ENCODE measurements around the gene PECR.
A peak's percentile ranks its signal among the peaks of the same experiment; 100 is the strongest.
"Not testable (repeated sequence)": the region's sequence is repeated elsewhere in the genome, so short reads cannot be mapped to it uniquely, and the experiment has no call there.

The PECR gene

DNA sequence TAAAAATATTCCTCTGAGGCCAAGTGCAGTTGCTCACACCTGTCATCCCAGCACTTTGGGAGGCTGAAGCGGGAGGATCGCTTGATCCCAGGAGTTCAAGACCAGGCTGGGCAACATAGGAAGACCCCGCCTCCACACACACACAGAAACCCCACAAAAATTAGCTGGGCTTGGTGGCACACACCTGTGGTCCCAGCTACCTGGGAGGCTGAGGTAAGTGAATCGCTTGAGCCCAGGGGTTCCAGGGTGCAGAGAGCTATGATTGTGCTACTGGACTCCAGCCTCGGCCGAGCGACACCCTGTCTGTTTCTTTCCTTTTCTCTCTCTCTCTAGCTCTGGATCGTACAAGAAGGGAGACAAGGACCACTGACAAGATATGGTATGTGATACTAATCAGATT is 25.7 kb upstream of the PECR start:
- FAIRE-seq (no peak), DNase-seq (ENCODE audit: low spot score) (no peak)

DNA sequence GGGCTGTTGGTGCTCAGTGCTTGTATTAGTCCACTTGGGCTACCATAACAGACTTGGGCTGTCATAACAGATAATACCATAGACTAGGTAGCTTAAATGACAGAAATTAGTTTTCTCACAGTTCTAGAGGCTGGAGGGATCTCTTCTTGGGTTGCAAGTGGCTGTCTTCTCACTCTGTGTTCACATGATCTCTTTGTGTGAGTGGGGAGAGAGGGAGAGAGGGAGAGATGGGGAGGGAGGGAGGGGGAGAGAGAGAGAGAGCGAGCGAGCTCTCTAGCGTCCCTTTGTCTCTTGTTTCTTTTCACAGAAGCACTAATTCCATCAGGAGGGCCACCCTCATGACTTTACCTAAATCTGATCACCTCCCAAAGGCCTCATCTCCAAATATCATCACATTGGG is 23.1 kb upstream of the PECR start:
- DNase-seq (ENCODE audit: low spot score) = no peak
- no peak for FAIRE-seq

DNA sequence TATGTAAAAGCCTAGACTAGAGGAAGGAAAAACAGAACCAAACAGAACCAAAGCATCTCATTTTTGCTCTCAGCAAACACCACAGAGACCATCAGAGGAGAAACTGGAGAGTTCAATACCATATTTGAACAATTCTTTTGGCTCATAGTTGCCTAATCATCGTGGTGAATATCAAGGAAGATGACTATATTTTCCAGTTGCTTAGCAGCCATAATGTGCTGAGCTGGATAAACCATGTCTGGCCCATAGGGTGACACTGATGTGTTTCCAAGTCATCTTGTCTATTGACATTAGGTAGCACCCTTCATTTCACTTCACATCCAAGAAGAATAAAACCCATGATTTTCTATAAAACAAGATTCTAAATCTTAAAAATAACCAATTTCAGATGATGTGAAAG is 21.6 kb upstream of the PECR start:
- FAIRE-seq (no peak), DNase-seq (ENCODE audit: low spot score) (no peak)

DNA sequence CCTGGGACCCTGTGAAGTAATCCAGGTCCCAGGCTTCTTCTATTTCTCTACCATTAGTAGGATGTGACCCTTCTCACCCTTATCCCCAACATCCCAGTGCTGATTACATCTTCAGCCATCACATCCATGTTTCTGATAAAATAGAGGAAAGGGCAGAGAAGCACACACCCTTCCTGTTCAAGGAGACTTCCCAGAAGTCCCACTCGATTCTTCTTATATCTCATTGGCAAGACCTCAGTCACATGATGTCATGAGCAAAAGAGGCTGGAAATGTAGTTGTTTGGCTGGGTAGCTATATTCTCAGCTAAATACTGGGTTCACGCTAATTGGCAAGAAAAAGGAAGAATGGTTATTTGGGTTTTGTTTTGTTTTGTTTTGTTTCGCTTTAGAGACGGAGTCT is 19.5 kb upstream of the PECR start:
- FAIRE-seq (no peak), DNase-seq (ENCODE audit: low spot score) (no peak)

DNA sequence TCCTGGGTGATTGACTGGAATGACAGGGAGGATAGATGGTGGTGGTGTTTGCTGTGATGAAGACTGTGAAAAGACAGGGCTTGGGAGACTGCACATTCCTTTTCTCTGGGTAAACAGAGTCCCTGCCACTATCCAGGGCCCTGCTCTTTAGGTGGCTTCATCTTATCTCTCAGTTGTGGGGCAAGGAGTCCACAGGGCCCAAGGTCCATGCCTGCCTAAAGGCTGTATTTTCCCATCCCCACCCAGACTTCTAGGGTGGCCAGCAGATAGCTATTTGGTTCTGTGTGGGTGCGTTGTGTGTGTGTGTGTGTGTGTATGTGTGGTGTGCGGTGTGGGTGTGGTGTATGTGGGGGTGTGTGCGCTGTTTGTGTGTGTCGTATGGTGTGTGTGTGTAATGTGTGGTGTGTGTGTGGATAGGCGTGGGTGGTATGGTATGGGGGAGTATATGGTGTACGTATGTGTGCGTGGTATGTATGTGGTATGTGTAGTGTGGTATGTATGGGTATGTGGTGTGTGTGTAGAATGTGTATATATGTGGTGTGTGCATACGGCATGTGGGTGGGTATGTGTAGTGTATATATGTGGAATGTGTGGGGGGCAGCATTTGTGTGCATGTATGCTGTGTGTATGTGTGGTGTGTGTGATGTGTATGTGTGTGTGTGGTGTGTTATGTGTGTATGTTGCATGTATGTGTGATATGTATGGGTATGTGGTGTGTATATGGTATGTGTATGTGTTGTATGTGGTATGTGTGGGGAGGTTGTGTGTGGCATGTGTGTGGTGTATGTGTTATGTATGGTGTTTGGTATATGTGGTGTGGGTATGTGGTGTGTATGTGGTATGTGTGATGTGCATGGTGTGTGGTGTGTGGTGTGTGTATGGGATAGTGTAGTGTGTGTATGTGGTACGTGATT is 17.1 kb upstream of the PECR start:
- FAIRE-seq = peak; percentile 99
- no peak for DNase-seq (ENCODE audit: low spot score)

DNA sequence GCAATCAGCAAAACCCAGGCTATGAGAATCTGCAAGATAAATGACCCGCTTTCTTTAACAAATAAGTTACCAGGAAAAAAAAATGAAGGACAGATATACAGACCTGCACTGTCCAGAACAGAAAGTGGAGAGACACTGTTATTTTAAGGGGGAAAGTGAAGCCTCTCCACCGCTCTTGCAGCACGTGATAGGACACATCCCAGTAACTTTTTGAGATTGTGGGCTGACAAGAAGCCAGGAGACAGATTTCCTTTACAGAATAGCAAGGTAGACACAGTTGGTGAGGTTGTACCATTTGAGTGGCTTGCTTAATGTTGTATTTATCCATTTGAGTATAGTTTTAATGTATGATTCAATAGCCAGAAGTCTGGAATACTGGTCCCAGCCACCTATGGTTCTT is 13.1 kb upstream of the PECR start:
- no peak for FAIRE-seq
- no peak for DNase-seq (ENCODE audit: low spot score)

DNA sequence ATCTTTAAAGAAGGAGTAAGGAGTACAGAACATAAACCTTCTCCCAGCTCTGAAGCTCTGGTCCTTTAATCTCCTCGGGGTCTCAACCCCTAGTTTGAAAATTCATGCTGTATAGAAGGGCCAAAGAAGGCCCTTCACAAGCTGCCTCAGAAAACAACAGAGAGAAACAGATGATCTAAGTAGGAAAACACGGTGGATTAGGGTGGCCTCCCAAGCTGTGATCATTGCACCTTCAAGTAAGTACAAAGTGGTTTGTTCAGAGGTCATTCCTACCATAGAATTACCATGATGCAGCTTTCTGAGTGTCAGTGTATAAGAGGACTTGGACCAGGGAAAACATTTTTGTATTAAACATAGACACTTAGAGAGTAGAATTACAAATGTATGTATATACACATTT is 11.0 kb upstream of the PECR start:
- FAIRE-seq (no peak), DNase-seq (ENCODE audit: low spot score) (no peak)

DNA sequence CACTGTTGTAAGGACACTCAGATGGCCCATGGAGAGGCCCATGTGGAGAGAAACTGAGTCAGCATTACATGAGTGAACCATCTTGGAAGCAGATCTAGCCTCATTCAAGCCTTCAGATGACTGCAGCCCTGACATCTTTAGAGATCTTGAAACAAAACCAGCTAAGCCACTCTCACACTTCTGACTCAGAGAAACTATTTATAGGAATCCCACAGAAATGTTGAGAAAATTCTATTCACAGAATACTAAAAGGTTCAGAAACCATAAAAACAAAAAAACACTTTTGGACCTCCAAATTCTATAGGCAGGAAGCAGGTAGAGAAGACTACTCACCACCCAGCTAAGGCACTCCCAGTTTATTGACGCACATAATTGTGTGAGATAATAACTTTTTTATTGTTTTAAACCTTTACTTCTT is 8.8 kb upstream of the PECR start:
- FAIRE-seq (no peak), DNase-seq (ENCODE audit: low spot score) (no peak)

DNA sequence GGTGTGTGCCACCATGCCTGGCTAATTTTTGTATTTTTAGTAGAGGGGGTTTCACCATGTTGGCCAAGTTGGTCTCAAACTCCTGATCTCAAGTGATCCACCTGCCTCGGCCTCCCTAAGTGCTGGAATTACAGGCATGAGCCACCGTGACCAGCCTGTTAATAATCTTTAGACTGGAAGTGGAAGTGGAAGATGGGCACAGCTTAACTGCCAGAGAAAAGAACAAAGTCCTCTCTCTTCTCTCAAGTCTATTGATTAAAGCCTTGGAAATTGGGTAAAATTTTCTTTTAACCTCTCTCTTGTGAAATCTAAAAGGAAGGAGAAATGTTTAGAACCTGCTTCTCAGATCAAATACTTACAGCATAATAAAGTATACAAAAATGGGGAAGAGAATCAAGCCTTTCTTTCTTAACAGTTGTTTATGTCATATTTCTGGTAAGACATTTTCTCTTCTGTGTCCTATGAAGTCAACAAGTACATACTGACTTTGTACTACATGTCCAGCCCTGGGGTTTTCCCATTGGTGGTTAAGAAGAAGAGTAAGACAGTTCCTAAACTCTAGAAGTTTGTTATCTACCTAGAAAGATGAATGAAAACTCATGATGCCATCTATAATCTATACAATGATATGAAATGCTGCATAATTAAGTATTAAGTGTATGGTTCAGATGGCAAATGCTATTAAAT is 4.7 kb upstream of the PECR start:
- DNase-seq (ENCODE audit: low spot score) (no peak), FAIRE-seq (no peak)

DNA sequence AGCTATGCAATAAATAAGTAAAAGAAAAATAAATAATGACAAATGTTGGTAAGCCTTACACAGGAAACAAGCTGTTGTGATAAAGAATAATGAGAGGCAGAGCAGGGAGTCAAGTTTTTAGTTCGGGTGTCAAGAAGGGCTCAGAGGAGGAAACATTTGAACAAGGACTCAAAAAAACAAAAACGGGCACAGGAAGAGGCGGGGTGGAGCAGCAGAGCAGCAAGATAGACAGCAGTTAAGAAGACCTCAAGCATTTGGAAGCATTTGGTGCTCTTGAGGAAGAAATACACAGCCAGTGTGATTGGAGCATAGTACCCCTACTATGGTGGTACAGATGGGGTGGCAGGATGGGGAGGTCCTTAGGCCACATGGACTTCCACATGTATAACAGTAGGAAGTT is 2.9 kb upstream of the PECR start:
- DNase-seq (ENCODE audit: low spot score) (no peak), FAIRE-seq (no peak)

DNA sequence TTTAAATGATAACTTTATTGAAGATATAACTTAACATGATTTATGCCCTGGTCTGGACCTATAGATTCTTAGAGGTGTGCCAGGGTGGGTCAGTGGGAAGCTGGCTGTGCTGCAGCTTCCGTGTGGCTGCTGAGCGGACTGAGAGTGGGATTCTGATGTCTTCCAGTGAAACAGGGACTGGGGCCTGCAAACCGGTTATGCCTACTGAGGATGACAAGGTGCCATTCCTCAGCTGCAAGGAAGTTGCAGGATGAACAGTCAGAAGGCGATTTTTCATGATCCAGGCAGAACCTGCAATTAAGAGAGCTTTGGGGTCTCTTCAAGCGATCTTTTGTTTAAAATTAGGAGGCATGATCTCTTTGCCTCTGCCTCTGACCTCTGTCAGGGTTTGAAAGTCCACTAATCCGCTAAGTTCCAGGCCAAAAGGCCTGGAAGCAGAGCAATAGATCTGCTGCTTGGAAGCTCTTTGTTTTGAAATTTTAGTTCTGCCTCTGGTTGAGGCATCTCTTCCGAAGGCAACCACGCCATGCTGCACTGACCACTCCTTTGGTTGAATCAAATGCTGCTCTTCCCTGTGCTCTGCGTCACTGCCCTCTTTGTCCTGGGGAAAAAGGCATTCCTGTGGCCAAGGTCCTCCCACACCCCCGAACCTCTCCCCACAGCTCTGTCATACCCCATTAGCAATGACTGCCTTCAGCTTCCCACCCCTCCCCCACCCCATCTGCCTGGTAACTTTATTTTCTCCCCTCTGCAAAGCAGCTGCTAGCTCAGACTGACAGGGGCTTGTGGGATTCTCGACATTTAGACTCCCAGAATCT is 2.1 kb upstream of the PECR start:
- no peak for FAIRE-seq
- peak; percentile 40 for DNase-seq (ENCODE audit: low spot score)

DNA sequence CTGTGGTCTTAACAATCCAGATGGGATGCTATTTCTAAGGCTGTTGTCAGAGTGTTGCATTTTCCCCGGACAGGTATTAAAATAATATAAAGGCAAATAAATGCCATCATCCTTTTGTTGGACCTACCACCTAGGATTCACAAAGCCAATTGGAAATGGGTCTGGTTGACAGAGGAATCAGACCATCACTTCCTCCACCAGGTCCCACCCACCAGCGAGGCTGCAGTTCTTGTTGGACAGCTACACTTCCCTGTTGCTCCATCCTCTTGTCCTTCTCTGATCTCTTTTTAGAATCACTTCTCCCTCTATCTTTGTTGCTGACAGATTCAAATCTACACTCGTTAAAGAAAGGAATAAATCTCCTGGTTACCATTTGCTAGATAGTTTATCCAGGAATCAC is 1.2 kb upstream of the PECR start:
- FAIRE-seq = no peak
- no peak for DNase-seq (ENCODE audit: low spot score)

DNA sequence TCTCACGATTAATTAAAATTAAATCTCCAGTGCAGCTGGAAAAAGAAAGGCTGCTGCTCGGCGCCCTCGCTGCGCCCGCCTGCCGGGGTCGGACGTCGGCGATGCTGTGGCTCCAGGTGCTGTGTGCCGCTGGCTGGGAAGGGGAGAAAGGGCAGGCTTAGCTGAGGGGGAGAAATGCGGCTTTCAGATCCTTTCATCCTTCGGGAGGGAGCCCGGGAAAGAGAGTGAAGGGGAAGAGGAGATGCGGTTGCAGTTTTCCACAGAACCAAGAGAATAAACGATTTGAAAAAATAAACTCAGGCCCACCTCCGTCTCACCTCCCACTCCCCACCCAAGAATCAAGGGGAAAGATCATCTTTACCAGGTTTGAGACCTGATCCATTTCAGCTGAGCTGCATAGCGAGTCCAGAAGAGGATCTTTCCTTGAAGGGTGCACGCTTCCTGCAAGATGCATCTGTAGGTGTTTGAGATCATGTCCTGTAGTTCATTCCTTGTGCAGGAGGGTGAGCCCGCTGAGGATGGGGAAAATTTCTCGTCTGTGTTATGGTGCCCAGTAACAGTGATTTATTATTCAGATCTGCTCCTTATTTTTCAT is 605 bp upstream of the PECR start:
- FAIRE-seq (no peak), DNase-seq (ENCODE audit: low spot score) (peak; percentile 39)

DNA sequence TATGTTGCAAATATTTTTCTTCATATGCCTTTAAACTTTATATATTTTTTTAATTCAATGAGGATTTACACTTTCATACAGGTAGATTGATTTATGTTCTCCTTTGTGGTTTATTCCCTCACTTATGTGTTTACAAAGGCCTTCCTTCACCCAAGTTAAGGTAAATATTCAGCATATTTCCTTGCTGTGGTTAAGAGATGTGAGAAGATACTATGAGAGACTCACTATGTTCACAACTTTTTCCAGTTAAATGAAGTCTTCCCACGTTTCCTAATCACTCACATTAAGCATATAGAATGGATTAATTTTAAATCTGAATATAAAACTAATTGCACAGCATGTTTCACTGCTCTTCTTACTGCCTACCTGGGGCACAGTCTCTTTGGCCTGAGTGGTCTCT is 597 bp downstream of the PECR start:
- FAIRE-seq = no peak
- no peak for DNase-seq (ENCODE audit: low spot score)

DNA sequence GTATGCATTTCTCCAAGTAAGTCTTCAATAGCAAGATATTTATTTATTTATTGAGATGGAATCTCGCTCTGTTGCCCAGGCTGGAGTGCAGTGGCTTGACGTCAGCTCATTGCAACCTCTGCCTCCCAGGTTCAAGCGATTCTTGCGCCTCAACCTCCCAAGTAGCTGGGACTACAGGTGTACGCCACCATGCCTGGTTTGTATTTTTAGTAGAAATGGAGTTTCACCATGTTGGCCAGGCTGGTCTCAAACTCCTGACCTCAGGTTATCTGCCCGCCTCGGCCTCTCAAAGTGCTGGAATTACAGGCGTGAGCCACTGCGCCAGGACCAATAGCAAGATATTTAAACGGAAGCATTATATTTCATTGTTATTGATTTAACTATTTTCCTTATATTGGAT is 1.6 kb downstream of the PECR start:
- FAIRE-seq; DNase-seq (ENCODE audit: low spot score): not testable (repeated sequence)

DNA sequence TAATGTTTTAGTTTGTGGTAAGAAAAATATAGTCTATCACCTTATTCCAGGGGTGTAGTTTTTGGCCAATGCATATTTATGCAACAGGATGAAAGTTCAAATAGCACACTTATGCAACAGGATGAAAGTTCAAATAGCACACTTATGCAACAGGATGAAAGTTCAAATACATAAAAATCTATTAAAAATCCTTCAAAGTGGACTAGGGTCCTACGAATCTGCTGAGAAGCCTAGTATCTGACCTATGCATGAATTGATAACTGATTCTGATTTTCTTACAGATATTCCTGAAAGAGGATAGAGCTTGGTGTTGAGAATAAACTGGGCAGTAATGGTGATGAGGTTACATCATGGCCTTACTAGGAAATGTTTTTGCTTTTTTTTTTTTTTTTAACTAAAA is 2.8 kb downstream of the PECR start:
- FAIRE-seq (no peak), DNase-seq (ENCODE audit: low spot score) (no peak)

DNA sequence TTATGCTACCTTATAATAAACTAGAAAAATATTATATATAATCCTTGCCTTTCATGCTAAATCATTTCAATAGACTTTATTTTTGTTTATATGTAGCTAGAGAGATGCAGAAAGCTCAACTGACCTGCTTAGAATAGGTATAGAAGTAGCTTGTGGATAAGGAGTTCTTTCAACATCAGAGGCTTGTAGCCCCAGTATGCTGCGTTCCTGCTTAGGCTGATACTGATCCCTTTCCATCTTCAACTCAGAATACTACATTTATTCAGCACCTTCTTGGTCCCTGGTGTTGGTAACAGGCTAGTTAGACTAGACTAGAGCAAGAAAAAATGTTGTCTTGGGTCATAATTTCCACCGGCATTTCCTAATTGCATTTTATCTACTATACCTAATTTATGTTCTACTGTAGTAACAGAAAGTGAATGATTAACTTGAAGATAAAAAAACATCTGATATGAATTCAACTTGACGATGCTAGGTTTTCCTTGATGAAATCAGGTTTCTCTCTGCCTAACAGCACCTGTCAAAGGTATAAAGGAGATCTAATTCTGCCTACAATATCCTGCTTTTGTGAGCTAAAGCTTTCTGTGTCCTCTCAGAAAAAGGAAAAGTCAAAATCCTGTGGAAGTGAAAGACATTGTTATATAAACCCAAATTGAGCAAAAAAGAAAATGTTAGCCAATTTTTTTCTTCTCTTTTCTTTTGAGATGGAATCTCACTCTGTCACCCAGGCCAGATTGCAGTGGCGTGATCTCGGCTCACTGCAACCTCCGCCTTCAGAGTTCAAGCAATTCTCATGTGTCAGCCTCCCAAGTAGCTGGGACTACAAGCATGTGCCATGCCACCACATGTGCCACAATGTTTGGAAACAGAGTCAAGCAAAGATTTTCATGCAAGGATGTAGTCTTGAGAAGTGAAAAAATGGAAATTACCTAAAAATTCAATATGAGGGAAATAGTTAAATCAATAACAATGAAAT is 5.8 kb downstream of the PECR start:
- FAIRE-seq (no peak), DNase-seq (ENCODE audit: low spot score) (no peak)

DNA sequence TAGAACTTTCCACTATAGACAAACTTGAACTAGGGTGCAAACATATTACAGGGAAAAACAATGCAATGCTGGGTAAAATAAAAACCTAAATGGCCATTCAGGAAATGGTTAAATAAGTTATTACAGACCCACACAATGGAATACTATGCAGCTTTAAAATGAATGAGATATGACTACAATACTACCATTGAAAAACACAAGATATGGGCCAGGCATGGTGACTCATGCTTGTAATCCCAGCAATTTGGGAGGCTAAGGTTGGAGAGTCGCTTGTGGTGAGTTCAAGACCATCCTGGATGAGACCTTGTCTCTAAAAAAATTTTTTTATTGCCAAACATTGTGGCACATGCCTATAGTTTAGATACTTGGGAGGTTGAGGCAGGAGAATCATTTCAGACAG is 6.8 kb downstream of the PECR start:
- no peak for FAIRE-seq
- no peak for DNase-seq (ENCODE audit: low spot score)

DNA sequence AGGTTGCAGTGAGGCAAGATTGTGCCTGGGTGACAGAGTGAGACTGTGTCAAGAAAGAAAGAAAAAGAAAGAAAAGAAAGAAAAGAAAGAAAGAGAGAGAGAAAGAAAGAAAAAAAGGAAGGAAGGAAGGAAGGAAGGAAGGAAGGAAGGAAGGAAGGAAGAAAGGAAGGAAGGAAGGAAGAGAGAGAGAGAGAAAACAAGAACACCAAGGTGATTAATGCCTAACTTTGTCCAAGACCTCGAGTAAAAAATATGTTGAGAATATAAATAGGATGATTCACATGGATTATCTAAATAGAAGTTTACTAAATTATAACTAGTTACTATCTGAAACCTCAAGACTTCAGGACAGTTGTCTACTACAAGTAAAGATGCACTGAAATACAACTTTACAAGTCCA is 7.2 kb downstream of the PECR start:
- no peak for FAIRE-seq
- DNase-seq (ENCODE audit: low spot score) = no peak

DNA sequence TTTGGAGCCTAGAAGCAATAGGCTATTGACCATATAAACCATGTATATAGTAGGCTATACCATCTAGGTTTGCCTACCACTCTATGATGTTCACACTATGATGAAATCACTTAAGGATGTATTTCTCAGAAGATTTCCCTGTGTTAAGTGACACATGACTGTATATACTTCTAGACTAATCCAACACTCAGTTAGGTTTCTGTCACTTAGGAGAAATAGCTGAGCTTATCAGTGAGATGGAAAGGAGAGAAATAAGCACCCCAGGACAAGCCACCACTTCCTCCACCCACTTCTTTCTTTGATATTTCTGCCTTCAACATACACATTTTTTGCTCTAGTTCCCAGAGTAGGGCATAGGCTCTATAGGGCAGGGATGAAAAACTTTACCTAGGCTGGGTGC is 7.8 kb downstream of the PECR start:
- DNase-seq (ENCODE audit: low spot score) (no peak), FAIRE-seq (no peak)

DNA sequence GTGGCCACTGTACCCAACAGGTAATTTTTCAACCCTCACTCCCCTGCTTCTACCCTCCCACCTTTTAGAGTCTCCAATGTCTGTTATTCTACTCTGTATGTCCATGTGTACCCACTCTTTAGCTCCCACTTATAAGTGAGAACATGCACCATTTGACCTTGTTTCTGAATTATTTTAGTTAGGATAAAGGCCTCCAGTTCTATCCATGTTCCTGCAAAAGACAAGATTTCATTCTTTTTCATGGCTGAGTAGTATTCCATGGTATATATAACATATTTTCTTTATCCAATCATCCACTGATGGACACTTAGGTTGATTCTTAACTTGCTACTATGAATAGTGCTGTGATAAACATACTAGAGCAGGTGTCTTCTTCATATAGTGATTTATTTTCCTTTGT is 9.1 kb downstream of the PECR start:
- DNase-seq (ENCODE audit: low spot score) (no peak), FAIRE-seq (no peak)
